Muscle of arm (tissue), 12 donors: ENCODE measurements around the gene BRD1. TPM values are rescaled to one million over a fixed set of nuclear protein-coding genes. Genes with fewer than 3 reads are reported as not detected.

Experiments
- DNase-seq: peaks from one replicate; pipeline ENCODE4 v3.0.0-alpha.2; 2013
- polyA plus RNA-seq, 12 donors: library from polyadenylated mRNA; unstranded; fragments of 120-200 nt; gene quantifications; one replicate each; pipeline ENCODE4 v1.2.1, GENCODE V29; 2013; ENCODE audit not compliant: insufficient read length in 12 of 12

BRD1 gene
- polyA plus RNA-seq, 12 donors, result 20.5 to 39.1 (median 24.8) TPM; not detected in 1

GRCh38 chr22:49753961-49754695, 73.5 kb downstream of the BRD1 start:
- no peak for DNase-seq

GRCh38 chr22:49753276-49753890, 74.3 kb downstream of the BRD1 start:
- DNase-seq, result no peak

- no peak for DNase-seq
These were observed 75.0 kb downstream of the BRD1 start for GRCh38 chr22:49752598-49753091.

- no peak for DNase-seq
These were observed 75.6 kb downstream of the BRD1 start for GRCh38 chr22:49751966-49752597.

GRCh38 chr22:49751318-49751965, 76.2 kb downstream of the BRD1 start:
- DNase-seq, result no peak

GRCh38 chr22:49749885-49750510, 77.7 kb downstream of the BRD1 start:
- DNase-seq, result no peak

GRCh38 chr22:49749227-49749626, 78.4 kb downstream of the BRD1 start:
- DNase-seq, result no peak

GRCh38 chr22:49748514-49748913, 79.2 kb downstream of the BRD1 start:
- no peak for DNase-seq

- no peak for DNase-seq
These were observed 80.0 kb downstream of the BRD1 start for GRCh38 chr22:49747716-49748115.

GRCh38 chr22:49747130-49747529, 80.5 kb downstream of the BRD1 start:
- DNase-seq, result no peak

- no peak for DNase-seq
These were observed 81.6 kb downstream of the BRD1 start for GRCh38 chr22:49746065-49746464.

- DNase-seq, result no peak
These were observed 87.4 kb downstream of the BRD1 start for GRCh38 chr22:49740242-49740641.

- DNase-seq, result no peak
These were observed 88.5 kb downstream of the BRD1 start for GRCh38 chr22:49739138-49739537.

GRCh38 chr22:49738566-49738965, 89.1 kb downstream of the BRD1 start:
- no peak for DNase-seq

- no peak for DNase-seq
These were observed 89.7 kb downstream of the BRD1 start for GRCh38 chr22:49738006-49738405.

- DNase-seq, result no peak
These were observed 90.5 kb downstream of the BRD1 start for GRCh38 chr22:49737101-49737551.

GRCh38 chr22:49736538-49736937, 91.1 kb downstream of the BRD1 start:
- DNase-seq, result no peak

GRCh38 chr22:49735901-49736421, 91.7 kb downstream of the BRD1 start:
- DNase-seq, result no peak

GRCh38 chr22:49735411-49735900, 92.2 kb downstream of the BRD1 start:
- peak; percentile 19 for DNase-seq

- DNase-seq, result no peak
These were observed 92.8 kb downstream of the BRD1 start for GRCh38 chr22:49734882-49735281.

- no peak for DNase-seq
These were observed 93.3 kb downstream of the BRD1 start for GRCh38 chr22:49734390-49734789.
